Measurements from ENCODE around the gene PSMC4.

PSMC4 gene

GRCh38 chr19:39993605-39994004 lies 22.6 kb downstream of the PSMC4 start:
- Histone ChIP-seq H3K9me3 (ENCODE audit: control insufficient read depth, low read length) (no peaks in the 10 kb centered on the region), H3K4me3 (ENCODE audit: low read depth, low read length) (no peak overlapping the region), H3K4me2 (ENCODE audit: low read length) (no peak overlapping the region), H3K27ac (no peak overlapping the region), H3K27me3 (ENCODE audit: control insufficient read depth, insufficient read depth, low read length) (no peaks in the 10 kb centered on the region), H3K36me3 (ENCODE audit: control insufficient read depth, insufficient read depth, low read length) (no peaks in the 10 kb centered on the region), H2AFZ (no peak overlapping the region), H3K4me1 (no peaks in the 10 kb centered on the region), H3K9ac (no peak overlapping the region), H3K79me2 (peaks cover 14% of the 10 kb centered on the region)
- no peak for TF ChIP-seq CTCF (IDR thresholded peaks at IDR 0.05)

GRCh38 chr19:39994361-39994760 lies 23.4 kb downstream of the PSMC4 start:
- Histone ChIP-seq H3K79me2 (peaks cover 14% of the 10 kb centered on the region), H3K4me1 (no peaks in the 10 kb centered on the region), H2AFZ (no peak overlapping the region), H3K4me3 (ENCODE audit: low read depth, low read length) (no peak overlapping the region), H3K4me2 (ENCODE audit: low read length) (no peak overlapping the region), H3K9ac (no peak overlapping the region), H3K27ac (no peak overlapping the region), H3K27me3 (ENCODE audit: control insufficient read depth, insufficient read depth, low read length) (no peaks in the 10 kb centered on the region), H3K36me3 (ENCODE audit: control insufficient read depth, insufficient read depth, low read length) (no peaks in the 10 kb centered on the region), H3K9me3 (ENCODE audit: control insufficient read depth, low read length) (no peaks in the 10 kb centered on the region)
- TF ChIP-seq CTCF (IDR thresholded peaks at IDR 0.05): no peak

- Histone ChIP-seq H3K4me1 (no peaks in the 10 kb centered on the region), H3K27ac (no peak overlapping the region), H2AFZ (no peak overlapping the region), H3K9ac (no peak overlapping the region), H3K79me2 (peaks cover 11% of the 10 kb centered on the region), H3K4me3 (ENCODE audit: low read depth, low read length) (no peak overlapping the region), H3K4me2 (ENCODE audit: low read length) (no peak overlapping the region), H3K9me3 (ENCODE audit: control insufficient read depth, low read length) (no peaks in the 10 kb centered on the region), H3K27me3 (ENCODE audit: control insufficient read depth, insufficient read depth, low read length) (no peaks in the 10 kb centered on the region), H3K36me3 (ENCODE audit: control insufficient read depth, insufficient read depth, low read length) (no peaks in the 10 kb centered on the region)
- TF ChIP-seq CTCF (IDR thresholded peaks at IDR 0.05): no peak
These were observed 24.8 kb downstream of the PSMC4 start for GRCh38 chr19:39995794-39996193.

GRCh38 chr19:39996218-39996810 lies 25.3 kb downstream of the PSMC4 start:
- H3K9ac ChIP-seq: peak overlapping the region; percentile 41
- H3K36me3 ChIP-seq (ENCODE audit: control insufficient read depth, insufficient read depth, low read length): no peaks in the 10 kb centered on the region
- no peaks in the 10 kb centered on the region for H3K9me3 ChIP-seq (ENCODE audit: control insufficient read depth, low read length)
- no peak for TF ChIP-seq CTCF (IDR thresholded peaks at IDR 0.05)
- H3K4me1 ChIP-seq: no peaks in the 10 kb centered on the region
- H2AFZ ChIP-seq: peak overlapping the region; percentile 94
- H3K4me2 ChIP-seq (ENCODE audit: low read length): peak overlapping the region; percentile 99
- H3K27ac ChIP-seq: peak overlapping the region; percentile 65
- peaks cover 11% of the 10 kb centered on the region for H3K79me2 ChIP-seq
- no peaks in the 10 kb centered on the region for H3K27me3 ChIP-seq (ENCODE audit: control insufficient read depth, insufficient read depth, low read length)
- peak overlapping the region; percentile 96 for H3K4me3 ChIP-seq (ENCODE audit: low read depth, low read length)
